Measurements from ENCODE around the gene NRIP2.

DNA sequence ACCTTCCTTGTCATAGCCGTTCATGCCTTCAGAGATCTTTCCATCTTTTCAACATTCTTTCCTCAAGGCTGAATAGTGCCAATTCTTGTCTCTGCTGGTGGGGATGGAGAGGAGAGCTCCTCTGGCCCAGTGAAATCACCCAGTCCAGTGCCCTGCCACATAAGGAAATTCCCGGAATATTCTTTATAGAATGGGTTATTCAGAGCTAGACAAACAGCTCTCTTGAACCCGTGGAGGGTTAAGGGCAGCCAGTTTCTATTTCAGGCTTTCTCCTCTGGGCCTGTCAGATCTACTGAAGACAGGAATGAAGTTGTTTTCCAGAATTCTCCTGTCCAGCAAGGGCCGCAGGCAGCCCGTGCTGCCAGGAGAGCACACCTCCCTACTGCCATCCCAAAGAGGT, 8.1 kb upstream of the NRIP2 start:
- TF ChIP-seq, protein P1, sequence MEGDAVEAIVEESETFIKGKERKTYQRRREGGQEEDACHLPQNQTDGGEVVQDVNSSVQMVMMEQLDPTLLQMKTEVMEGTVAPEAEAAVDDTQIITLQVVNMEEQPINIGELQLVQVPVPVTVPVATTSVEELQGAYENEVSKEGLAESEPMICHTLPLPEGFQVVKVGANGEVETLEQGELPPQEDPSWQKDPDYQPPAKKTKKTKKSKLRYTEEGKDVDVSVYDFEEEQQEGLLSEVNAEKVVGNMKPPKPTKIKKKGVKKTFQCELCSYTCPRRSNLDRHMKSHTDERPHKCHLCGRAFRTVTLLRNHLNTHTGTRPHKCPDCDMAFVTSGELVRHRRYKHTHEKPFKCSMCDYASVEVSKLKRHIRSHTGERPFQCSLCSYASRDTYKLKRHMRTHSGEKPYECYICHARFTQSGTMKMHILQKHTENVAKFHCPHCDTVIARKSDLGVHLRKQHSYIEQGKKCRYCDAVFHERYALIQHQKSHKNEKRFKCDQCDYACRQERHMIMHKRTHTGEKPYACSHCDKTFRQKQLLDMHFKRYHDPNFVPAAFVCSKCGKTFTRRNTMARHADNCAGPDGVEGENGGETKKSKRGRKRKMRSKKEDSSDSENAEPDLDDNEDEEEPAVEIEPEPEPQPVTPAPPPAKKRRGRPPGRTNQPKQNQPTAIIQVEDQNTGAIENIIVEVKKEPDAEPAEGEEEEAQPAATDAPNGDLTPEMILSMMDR (IDR thresholded peaks at IDR 0.05; ENCODE audit: insufficient read depth, low read length, poor library complexity, severe bottlenecking), result no peak
- no peak for TF ChIP-seq EZH2phosphoT487 (conservative IDR thresholded peaks at IDR 0.05; ENCODE audit: low read length)
